Stimulated activated CD4-positive, alpha-beta T cell treated with anti-CD3 and anti-CD28 coated beads, TNF-alpha, amount 100 ng/mL, for 4 hours (primary cell): ENCODE data around the gene SPEM2.
"Not testable (repeated sequence)": the region's sequence is repeated elsewhere in the genome, so short reads cannot be mapped to it uniquely, and the experiment has no call there.

Source experiments
- DNase-seq, 3 experiments: peaks; one replicate each; pipeline ENCODE4 v3.0.0-alpha.2; 2020; ENCODE audit warnings: low read depth in 3 of 3

Gene SPEM2

DNA sequence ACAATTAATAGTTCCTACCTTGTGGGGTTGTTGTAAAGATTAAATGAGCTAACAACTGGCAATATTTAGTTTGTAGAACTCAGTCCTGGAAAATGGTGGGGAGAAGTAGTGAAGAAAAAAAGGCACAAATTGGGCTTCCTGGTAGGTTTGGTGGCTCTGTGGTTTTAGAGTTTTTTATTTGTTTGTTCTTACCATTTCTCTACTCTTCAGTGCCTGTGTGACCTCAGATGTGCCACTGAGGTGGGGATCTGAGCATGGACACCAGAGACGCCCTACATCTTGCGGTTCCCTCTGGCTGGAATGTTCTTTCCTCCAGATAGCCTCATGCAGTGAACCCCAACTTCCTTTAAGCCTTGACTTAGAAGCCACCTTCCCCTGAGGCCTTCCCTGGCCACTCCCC is 46.3 kb downstream of the SPEM2 start:
- no peak for DNase-seq

GRCh38 chr17:7474767-7475166 is 49.4 kb downstream of the SPEM2 start:
- not testable (repeated sequence) for DNase-seq

DNA sequence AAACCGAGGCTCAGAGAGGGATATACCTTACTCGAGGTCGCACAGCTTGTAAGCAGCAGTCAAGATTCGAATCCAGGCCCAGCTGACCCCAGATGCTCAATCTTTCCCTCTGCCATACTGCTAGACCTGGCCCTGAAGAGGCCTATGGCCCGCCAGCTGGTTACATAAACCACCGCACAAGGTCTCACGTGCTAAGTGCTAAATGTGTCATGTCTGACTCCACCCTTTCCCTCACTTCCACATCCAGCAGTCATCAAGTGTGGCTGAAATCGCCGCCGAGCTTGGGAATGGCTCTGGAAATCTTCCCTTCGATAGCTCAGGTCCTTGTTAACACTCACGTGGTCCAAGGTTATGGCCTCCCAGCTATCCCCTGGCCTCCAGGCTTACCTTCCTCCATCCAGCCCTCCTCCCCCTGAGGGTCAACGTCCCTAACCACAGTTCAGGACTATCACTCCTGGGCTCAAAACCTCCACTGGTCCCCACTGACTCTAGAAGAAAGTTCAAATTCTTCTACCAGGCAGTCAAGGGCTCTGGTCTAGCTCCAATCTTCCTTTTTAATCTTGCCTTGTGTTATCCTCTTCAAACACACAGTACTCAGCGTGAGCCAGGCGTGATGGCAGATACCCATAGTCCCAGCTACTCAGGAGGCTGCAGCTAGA is 50.5 kb downstream of the SPEM2 start:
- DNase-seq: no peak

GRCh38 chr17:7476494-7476893 is 51.1 kb downstream of the SPEM2 start:
- DNase-seq: no peak

GRCh38 chr17:7476951-7477350 is 51.5 kb downstream of the SPEM2 start:
- no peak for DNase-seq
